ENCODE data around the gene PKN1. TPM values are rescaled to one million over a fixed set of nuclear protein-coding genes. Genes with fewer than 3 reads are reported as not detected.

PKN1 gene
- total RNA-seq, 1 donor from 2014 or later = 68.3 TPM

- H3K27ac Mint-ChIP-seq (ENCODE audit: unreplicated experiment) = peak within 1 kb of the TSS; percentile 96
- no peaks in the 10 kb centered on the region for H3K27me3 Mint-ChIP-seq (ENCODE audit: low read depth, unreplicated experiment)
- Histone ChIP-seq H3K27ac (ENCODE audit: low read depth, low read length) (peak within 1 kb of the TSS; percentile 89), H3K4me2 (ENCODE audit: low read length) (peak within 1 kb of the TSS; percentile 96), H3K9me3 (ENCODE audit: insufficient read depth, low read depth, low read length) (no peaks in the 10 kb centered on the region), H3K27me3 (ENCODE audit: insufficient read depth, low read length) (no peaks in the 10 kb centered on the region), H2AFZ (ENCODE audit: low read depth, low read length) (peak within 1 kb of the TSS; percentile 98), H3K4me3 (ENCODE audit: insufficient read depth, low read depth, low read length) (peak within 1 kb of the TSS; percentile 91), H4K20me1 (ENCODE audit: insufficient read depth, low read length) (peaks cover 39% of the 10 kb centered on the region), H3K36me3 (ENCODE audit: insufficient read depth, low read length) (peaks cover 24% of the 10 kb centered on the region), H3K79me2 (ENCODE audit: insufficient read depth, low read length) (peaks cover 42% of the 10 kb centered on the region), H3K9ac (ENCODE audit: low read length) (peak within 1 kb of the TSS; percentile 96), H3K4me1 (ENCODE audit: insufficient read depth, low read length) (peaks cover 34% of the 10 kb centered on the region)
- H3K4me1 Mint-ChIP-seq (ENCODE audit: low read depth, unreplicated experiment) = peaks cover 37% of the 10 kb centered on the region
- H3K36me3 Mint-ChIP-seq (ENCODE audit: low read depth, unreplicated experiment) = peaks cover 23% of the 10 kb centered on the region
- H3K9me3 Mint-ChIP-seq (ENCODE audit: unreplicated experiment) = peaks cover 1% of the 10 kb centered on the region
- FAIRE-seq = no peak
- TF ChIP-seq EZH2 (IDR thresholded peaks at IDR 0.05; ENCODE audit: insufficient read depth, low read length) (no peak), CTCF (IDR thresholded peaks at IDR 0.05; ENCODE audit: insufficient read depth, low read depth, low read length) (no peak)
- peak within 1 kb of the TSS; percentile 90 for H3K4me3 Mint-ChIP-seq (ENCODE audit: unreplicated experiment)
- peak; percentile 47 for DNase-seq (ENCODE audit: low read depth)
Measured at GRCh38 chr19:14517840-14518505, 84.9 kb downstream of the PKN1 start, which contains the start of gene DNAJB1. Gene DNAJB1, minus strand, starts transcription at chr19:14518397. Its CDS starts 48 bp downstream, at chr19:14518349.

- H3K9me3 Mint-ChIP-seq (ENCODE audit: unreplicated experiment) = peaks cover 1% of the 10 kb centered on the region
- peak overlapping the region; percentile 78 for H3K4me3 Mint-ChIP-seq (ENCODE audit: unreplicated experiment)
- no peaks in the 10 kb centered on the region for H3K27me3 ChIP-seq (ENCODE audit: insufficient read depth, low read length)
- FAIRE-seq (no peak), DNase-seq (ENCODE audit: low read depth) (no peak)
- H3K36me3 Mint-ChIP-seq (ENCODE audit: low read depth, unreplicated experiment) = peaks cover 23% of the 10 kb centered on the region
- peak overlapping the region; percentile 86 for H3K27ac ChIP-seq (ENCODE audit: low read depth, low read length)
- H3K9me3 ChIP-seq (ENCODE audit: insufficient read depth, low read depth, low read length) = no peaks in the 10 kb centered on the region
- H3K36me3 ChIP-seq (ENCODE audit: insufficient read depth, low read length) = peaks cover 21% of the 10 kb centered on the region
- H3K4me2 ChIP-seq (ENCODE audit: low read length) = peak overlapping the region; percentile 28
- H3K27me3 Mint-ChIP-seq (ENCODE audit: low read depth, unreplicated experiment) = no peaks in the 10 kb centered on the region
- H3K79me2 ChIP-seq (ENCODE audit: insufficient read depth, low read length) = peaks cover 38% of the 10 kb centered on the region
- H3K4me1 Mint-ChIP-seq (ENCODE audit: low read depth, unreplicated experiment) = peaks cover 37% of the 10 kb centered on the region
- H2AFZ ChIP-seq (ENCODE audit: low read depth, low read length) = no peak overlapping the region
- peaks cover 33% of the 10 kb centered on the region for H4K20me1 ChIP-seq (ENCODE audit: insufficient read depth, low read length)
- peaks cover 34% of the 10 kb centered on the region for H3K4me1 ChIP-seq (ENCODE audit: insufficient read depth, low read length)
- H3K9ac ChIP-seq (ENCODE audit: low read length) = peak overlapping the region; percentile 56
- H3K4me3 ChIP-seq (ENCODE audit: insufficient read depth, low read depth, low read length) = no peak overlapping the region
- peak overlapping the region; percentile 96 for H3K27ac Mint-ChIP-seq (ENCODE audit: unreplicated experiment)
- TF ChIP-seq EZH2 (IDR thresholded peaks at IDR 0.05; ENCODE audit: insufficient read depth, low read length) (no peak), CTCF (IDR thresholded peaks at IDR 0.05; ENCODE audit: insufficient read depth, low read depth, low read length) (no peak)
Measured at GRCh38 chr19:14519245-14519859, 86.2 kb downstream of the PKN1 start.
